ENCODE data around the gene TMIGD1.
A peak's percentile ranks its signal among the peaks of the same experiment; 100 is the strongest.
"Not testable (repeated sequence)": the region's sequence is repeated elsewhere in the genome, so short reads cannot be mapped to it uniquely, and the experiment has no call there.

TMIGD1 gene

GRCh38 chr17:30357476-30357875 is 23.6 kb upstream of the TMIGD1 start:
- no peak for DNase-seq

GRCh38 chr17:30354701-30355100 is 20.8 kb upstream of the TMIGD1 start:
- DNase-seq = no peak

DNA sequence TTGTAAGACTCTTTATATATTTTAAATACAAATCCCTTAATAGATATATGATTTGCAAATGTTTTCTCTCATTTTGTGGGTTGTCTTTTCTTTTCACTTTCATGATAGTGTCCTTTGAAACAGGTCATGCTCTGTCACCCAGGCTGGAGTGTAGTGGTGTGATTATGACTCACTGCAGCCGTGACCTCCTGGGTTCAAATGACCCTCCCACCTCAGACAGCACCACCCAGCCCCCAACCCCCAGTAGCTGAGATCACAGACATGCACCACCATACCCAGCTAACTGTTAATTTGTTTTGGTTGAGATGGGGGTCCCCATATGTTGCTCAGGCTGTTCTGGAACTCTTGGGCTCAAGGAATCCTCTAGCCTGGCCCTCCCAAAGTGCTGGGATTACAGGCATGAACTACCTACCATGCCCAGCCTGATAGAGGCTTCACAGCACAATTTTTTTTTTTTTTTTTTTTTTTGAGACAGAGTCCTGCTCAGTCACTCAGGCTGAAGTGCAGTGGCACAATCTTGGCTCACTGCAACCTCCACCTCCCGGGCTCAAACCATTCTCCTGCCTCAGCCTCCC is 18.5 kb upstream of the TMIGD1 start:
- DNase-seq = no peak

GRCh38 chr17:30351735-30352134 is 17.9 kb upstream of the TMIGD1 start:
- DNase-seq = no peak

DNA sequence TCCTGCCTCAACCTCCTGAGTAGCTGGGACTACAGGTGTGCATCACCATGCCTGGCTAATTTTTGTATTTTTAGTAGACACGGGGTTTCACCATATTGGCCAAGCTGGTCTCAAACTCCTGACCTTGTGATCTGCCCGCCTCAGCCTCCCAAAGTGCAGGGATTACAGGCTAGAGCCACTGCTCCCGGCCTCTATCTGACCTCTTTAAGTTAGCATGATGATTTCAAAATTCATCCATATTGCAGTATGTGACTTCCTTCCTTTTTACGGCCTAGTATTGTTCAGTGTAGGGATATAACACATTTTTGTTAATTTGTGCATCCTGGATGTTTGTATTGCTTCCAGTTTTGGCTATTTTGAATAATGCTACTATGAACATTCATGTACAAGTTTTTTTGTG is 17.4 kb upstream of the TMIGD1 start:
- not testable (repeated sequence) for DNase-seq

DNA sequence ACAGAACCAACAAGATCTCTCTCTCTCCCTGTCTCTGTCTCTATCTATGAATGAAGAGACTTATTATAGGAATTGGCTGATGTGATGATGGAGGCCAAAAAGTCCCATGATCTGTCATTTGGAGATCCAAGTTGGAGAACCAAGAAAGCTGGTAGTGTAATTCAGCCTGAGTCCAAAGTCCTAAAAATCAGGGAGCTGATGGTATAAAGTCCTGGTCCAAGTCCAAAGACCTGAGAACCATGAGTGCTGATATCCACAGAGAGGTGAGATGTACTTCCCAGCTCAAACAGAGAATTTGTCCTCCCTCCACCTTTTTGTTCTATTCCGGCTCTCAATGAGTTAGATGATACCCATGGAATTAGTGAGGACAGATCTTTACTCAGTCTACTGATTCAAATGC is 15.4 kb upstream of the TMIGD1 start:
- no peak for DNase-seq

DNA sequence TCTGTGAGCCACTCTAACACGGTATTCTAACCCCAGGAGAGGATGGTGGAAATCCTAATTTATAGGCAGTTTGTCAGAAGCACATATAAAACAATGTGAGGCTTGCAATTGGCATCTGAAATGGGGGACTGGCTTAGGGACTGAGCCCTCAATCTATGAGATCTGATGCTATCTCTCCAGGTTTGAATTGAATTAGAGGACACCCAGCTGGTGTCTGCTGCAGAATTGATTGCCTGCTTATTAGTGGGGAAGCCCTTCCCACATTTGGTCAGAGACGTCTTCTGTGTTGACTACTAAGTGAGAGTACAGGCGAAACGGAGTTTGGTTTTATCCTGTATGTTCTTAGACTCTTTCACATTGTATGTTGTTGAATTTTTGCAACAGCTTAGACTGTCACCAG is 13.6 kb upstream of the TMIGD1 start:
- no peak for DNase-seq

- no peak for DNase-seq
Observed at GRCh38 chr17:30346221-30346795, 12.5 kb upstream of the TMIGD1 start.

GRCh38 chr17:30345527-30346075 is 11.7 kb upstream of the TMIGD1 start:
- DNase-seq = no peak

DNA sequence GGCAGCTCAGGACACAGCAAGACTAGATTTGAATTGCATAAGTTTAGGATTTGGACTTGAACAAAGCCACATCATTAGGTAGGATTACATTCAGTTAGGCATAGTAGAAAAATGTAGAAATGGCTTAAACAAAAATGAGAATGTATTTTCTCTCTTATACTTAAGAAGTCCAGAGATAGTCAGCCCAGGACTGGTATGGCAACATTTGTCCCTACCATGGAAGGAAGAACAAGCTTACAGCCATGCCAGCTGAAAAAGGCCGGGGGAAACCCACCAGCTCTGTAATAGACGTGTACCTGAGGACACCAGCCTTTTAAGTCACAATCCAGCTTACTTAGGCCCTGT is 11.2 kb upstream of the TMIGD1 start:
- DNase-seq = no peak

- DNase-seq = no peak
Observed at GRCh38 chr17:30344283-30345088, 10.6 kb upstream of the TMIGD1 start.

DNA sequence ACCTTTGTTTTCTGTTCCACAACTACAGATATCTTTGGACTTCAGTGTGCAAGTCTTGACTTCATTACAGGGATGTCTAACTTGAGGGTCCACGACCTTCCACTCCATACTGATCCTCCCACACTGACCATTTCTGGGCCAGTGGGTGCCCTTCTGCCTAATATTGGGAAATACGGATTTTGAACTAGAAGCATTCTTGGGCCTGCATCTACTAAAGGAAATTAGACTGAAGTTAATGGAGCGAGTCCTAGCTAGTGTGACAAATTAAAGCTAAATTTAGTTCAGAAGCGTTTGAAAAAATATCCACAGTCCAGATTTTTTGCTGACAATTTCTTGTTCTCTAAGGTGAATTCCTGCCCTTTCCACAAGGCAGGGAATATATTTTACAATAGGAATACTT is 9.9 kb upstream of the TMIGD1 start:
- DNase-seq = no peak

GRCh38 chr17:30343244-30343643 is 9.4 kb upstream of the TMIGD1 start:
- DNase-seq = not testable (repeated sequence)

DNA sequence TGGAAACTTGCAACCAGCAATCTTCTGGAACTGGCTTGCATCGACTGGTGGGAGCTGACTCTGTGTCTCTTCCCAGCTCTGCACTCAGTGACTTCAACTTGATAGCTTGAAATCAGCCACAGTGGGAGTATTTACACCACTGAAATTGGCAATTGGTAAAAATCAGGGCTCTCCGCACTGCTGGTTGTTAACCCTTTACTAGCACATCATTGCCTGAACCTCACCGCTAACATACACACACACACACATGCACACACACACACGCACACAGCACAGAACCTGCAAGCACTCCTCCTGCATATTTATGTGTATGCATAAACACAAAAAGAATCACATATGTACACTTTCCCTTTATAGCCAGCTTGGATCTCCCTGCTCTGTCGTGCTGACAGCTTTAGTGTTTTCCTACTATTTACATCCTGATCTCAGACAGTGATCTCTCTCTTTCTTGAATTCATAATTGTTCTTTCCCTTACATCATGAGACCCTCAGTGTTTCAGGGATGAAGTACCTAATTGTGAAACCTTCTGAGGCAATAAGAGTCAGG is 7.9 kb upstream of the TMIGD1 start:
- no peak for DNase-seq

DNA sequence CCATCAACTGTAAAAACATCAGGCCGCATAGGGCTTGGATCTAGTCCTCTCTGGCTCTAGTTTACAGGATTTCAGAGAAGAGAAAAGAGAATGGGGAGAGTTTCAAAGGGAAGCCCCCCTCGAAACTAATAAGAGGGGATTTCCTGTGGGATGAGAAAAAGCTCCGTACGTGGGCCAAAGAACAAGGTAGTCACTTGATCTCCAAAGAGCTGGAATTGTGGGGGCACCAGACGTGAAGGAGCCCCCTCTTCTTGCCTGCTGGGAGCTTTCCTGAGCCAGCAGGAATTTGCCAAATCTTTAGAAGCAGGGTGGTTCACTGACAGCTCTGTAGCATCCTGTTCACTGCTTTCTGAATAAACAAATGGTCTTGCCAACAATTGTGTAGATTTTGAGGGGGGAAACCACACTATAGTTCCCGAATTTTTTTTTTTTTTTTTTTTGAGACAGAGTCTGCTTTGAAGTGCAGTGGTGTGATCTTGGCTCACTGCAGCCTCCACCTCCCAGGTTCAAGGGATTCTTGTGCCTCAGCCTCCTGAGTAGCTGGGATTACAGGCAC is 7.0 kb upstream of the TMIGD1 start:
- no peak for DNase-seq

- DNase-seq = no peak
Observed at GRCh38 chr17:30339086-30339485, 5.2 kb upstream of the TMIGD1 start.

GRCh38 chr17:30337393-30337999 is 3.6 kb upstream of the TMIGD1 start:
- no peak for DNase-seq

DNA sequence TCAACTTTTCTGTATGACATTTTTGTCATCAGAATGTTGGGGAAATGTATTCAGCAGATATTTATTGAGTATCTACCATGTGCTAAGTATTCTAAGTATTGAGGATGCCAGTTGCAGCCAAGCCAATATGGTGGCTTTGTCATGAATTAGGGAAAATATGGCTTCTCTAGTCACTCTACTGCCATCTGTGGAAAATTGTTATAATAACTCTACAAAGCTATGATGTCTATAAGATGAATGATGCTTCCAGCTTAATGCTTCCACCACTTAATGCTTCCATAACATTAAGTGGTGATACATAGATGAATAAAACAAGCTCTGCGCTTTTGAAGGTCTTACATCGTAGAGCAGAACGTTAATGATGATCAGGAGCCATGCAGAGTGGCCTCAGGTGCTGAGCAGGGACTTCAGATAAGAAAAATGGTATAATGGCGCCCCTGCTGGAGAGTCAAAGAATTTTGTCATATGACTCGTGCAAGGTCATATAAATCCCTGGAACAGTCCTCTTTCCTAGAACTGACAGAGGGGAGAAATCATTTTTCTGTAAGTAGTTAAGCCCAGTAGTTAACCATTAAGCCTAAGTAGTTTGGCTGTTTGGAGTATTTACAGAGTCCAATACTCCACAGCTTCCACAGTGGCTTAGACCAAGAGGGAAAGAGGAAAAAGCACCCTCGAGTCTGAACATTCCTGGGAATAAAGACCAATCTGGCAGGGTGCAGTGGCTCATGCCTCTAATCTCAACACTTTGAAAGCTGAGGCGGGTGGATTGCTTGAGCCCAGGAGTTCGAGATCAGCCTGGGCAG is 2.7 kb upstream of the TMIGD1 start:
- DNase-seq = peak; percentile 58

DNA sequence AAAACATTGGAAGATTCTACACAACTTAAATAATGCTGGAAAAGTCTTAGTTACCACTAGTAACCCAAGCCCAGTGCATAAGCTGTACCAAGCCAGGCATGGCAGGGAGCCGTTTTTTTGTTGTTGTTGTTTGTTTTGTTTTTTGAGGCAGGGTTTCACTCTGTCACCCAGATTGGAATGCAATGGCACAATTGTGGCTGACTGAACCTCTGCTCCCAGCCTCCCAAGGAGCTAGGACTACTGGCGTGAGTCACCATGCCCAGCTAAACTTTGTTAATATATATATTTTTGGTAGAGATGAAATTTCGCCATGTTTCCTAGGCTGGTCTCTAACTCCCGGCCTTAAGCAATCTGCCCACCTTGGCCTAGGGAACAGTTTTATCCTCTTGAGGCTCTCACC is 564 bp upstream of the TMIGD1 start:
- no peak for DNase-seq

DNA sequence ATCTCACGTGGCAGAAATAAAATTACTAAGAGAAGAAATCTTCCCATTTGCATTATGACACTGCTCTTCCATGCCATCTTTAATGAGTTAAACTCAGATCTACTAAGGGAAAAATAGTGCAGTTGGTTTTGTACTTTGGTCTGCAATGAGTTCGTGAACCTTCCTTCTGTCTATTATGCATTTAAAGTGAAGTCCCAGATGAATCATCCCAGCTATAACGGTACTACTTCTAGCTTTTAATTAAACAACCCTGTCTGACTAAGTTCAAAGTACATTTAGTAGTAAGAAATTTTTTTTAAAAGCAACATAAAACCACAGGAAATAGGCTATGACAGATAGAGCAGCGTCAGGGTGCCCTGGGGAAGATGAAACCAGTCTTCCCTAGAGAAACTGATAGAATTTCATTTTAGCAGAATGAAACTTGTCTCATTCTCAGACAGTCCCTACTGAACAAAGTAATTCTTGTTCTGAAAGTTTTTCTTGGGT is 1.8 kb downstream of the TMIGD1 start:
- peak; percentile 60 for DNase-seq

- no peak for DNase-seq
Observed at GRCh38 chr17:30326809-30327208, 7.0 kb downstream of the TMIGD1 start.

DNA sequence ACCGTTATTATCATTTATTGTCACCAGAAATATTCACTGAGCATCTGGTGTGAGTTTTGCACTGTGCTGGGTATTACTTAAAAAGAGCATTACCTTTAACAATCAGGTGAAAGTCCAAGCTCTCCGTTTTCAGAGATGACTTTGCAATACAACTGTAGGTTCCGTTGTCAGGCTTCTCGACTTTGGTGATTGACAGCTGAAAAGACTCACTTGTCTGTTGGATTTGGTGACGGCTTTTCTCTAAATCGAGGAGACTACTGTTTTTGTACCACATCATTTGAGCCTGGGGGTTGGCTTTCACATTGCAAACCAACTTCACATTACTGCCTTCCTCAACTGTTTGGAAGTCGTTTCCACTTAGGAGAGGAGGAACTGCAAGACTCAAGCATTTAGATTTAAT is 9.1 kb downstream of the TMIGD1 start:
- no peak for DNase-seq
